IMR-90 (cell line): ENCODE measurements around the gene PDE11A. TPM values are rescaled to one million over a fixed set of nuclear protein-coding genes. Genes with fewer than 3 reads are reported as not detected.

Source experiments
- ATAC-seq: fragments of 200-7000 bp; cut with Tn5 transposase; 2 replicates; pipeline ENCODE4 v1.9.1; 2020; ENCODE audit warnings: low read depth, mild to moderate bottlenecking, moderate library complexity
- BruUV-seq: library from RNA; stranded (reverse); fragments of 400-500 nt; replicated peaks from 2 replicates; lab custom pipeline; 2021; lab: Mats Ljungman, UMichigan
- CTCF ChIA-PET: fragments of 300-600 bp; formaldehyde crosslinking; extraction: SDS; loops from one replicate; lab custom pipeline; 2021; ENCODE audit warnings: antibody characterized with exemption; lab: Yijun Ruan, JAX
- POLR2A ChIA-PET: fragments of 300-600 bp; sonication (Branson Sonifier 250); formaldehyde crosslinking; loops from one replicate; lab custom pipeline; 2022; ENCODE audit warnings: antibody characterized with exemption; ENCODE audit not compliant: unreplicated experiment; lab: Charles Lee
- DNase-seq: peaks from one replicate; pipeline ENCODE4 v3.0.0; 2013
- H2AFZ ChIP-seq: replicated peaks from 2 replicates; pipeline ENCODE3; 2013; ENCODE audit warnings: low read length, mild to moderate bottlenecking; ENCODE audit not compliant: poor library complexity
- H2AK5ac ChIP-seq: 2 replicates; pipeline ENCODE4 v1.6.1; 2013; ENCODE audit warnings: low read depth, low read length, inconsistent platforms
- H2AK9ac ChIP-seq: replicated peaks from 2 replicates; pipeline ENCODE3; 2013; ENCODE audit warnings: mild to moderate bottlenecking, low read depth, low read length, moderate library complexity; ENCODE audit not compliant: poor library complexity
- H2BK120ac ChIP-seq: 2 replicates; pipeline ENCODE4 v1.6.1; 2013; ENCODE audit warnings: low read depth, low read length, inconsistent platforms
- H2BK15ac ChIP-seq: 3 replicates; pipeline ENCODE4 v1.6.1; 2013; ENCODE audit warnings: low read depth, low read length, inconsistent platforms
- H2BK20ac ChIP-seq: 2 replicates; pipeline ENCODE4 v1.6.1; 2013; ENCODE audit warnings: low read depth, mild to moderate bottlenecking, inconsistent platforms, low read length, moderate library complexity
- H2BK5ac ChIP-seq: 2 replicates; pipeline ENCODE4 v1.6.1; 2013; ENCODE audit warnings: mild to moderate bottlenecking, low read depth, low read length, inconsistent platforms; ENCODE audit not compliant: poor library complexity, severe bottlenecking
- H3K14ac ChIP-seq: replicated peaks from 2 replicates; pipeline ENCODE4 v1.6.1; 2013; ENCODE audit warnings: low read depth, low read length, inconsistent platforms
- H3K18ac ChIP-seq: 2 replicates; pipeline ENCODE4 v1.6.1; 2013; ENCODE audit warnings: low read depth, low read length, control low read depth
- H3K23ac ChIP-seq: 2 replicates; pipeline ENCODE4 v1.6.1; 2013; ENCODE audit warnings: low read depth, low read length, inconsistent platforms
- H3K27ac ChIP-seq: 2 replicates; pipeline ENCODE4 v1.5.1; 2013; ENCODE audit warnings: mild to moderate bottlenecking, control low read depth, low read length; ENCODE audit not compliant: insufficient read depth
- H3K27me3 ChIP-seq: 2 replicates; pipeline ENCODE4 v1.6.1; 2013; ENCODE audit warnings: low read length; ENCODE audit not compliant: control insufficient read depth, insufficient read depth
- H3K36me3 ChIP-seq: 2 replicates; pipeline ENCODE4 v1.6.1; 2013; ENCODE audit warnings: low read length, mixed read lengths; ENCODE audit not compliant: control insufficient read depth, insufficient read depth
- H3K4ac ChIP-seq: 2 replicates; pipeline ENCODE4 v1.6.1; 2013; ENCODE audit warnings: low read depth, low read length, inconsistent platforms
- H3K4me1 ChIP-seq: 2 replicates; pipeline ENCODE4 v1.6.1; 2013; ENCODE audit warnings: low read length, mixed read lengths; ENCODE audit not compliant: control insufficient read depth, insufficient read depth
- H3K4me2 ChIP-seq: 2 replicates; pipeline ENCODE4 v1.6.1; 2013; ENCODE audit warnings: low read depth, mild to moderate bottlenecking, control low read depth, low read length, moderate library complexity
- H3K4me3 ChIP-seq: 2 replicates; pipeline ENCODE4 v1.5.1; 2013; ENCODE audit warnings: low read depth, mild to moderate bottlenecking, control low read depth, low read length, moderate library complexity; ENCODE audit not compliant: insufficient read depth
- H3K56ac ChIP-seq: 2 replicates; pipeline ENCODE4 v1.6.1; 2013; ENCODE audit warnings: low read length, inconsistent platforms; ENCODE audit not compliant: insufficient read depth; ENCODE audit errors: extremely low read depth
- H3K79me1 ChIP-seq, 2 experiments: 2 replicates each; pipeline ENCODE4 v1.6.1; 2013; ENCODE audit warnings: low read length in 2 of 2, inconsistent platforms in 1 of 2, low read depth in 1 of 2
- H3K9ac ChIP-seq: 2 replicates; pipeline ENCODE4 v1.6.1; 2013; ENCODE audit warnings: low read depth, low read length, control low read depth
- H3K9me1 ChIP-seq: 2 replicates; pipeline ENCODE4 v1.6.1; 2013; ENCODE audit warnings: low read length, inconsistent platforms; ENCODE audit not compliant: insufficient read depth
- H3K9me3 ChIP-seq: 2 replicates; pipeline ENCODE4 v1.6.1; 2013; ENCODE audit warnings: low read length; ENCODE audit not compliant: control insufficient read depth, insufficient read depth
- H4K20me1 ChIP-seq: 2 replicates; pipeline ENCODE4 v1.6.1; 2013; ENCODE audit warnings: low read length, inconsistent platforms; ENCODE audit not compliant: insufficient read depth
- H4K5ac ChIP-seq: 2 replicates; pipeline ENCODE4 v1.6.1; 2013; ENCODE audit warnings: mild to moderate bottlenecking, low read depth, low read length, control low read depth
- H4K8ac ChIP-seq, 2 experiments: 2 replicates each; pipeline ENCODE4 v1.6.1; 2013; ENCODE audit warnings: low read depth in 2 of 2, low read length in 2 of 2, control low read depth in 1 of 2, inconsistent platforms in 1 of 2
- H4K91ac ChIP-seq: 2 replicates; pipeline ENCODE4 v1.6.1; 2013; ENCODE audit warnings: low read depth, low read length, inconsistent platforms; ENCODE audit not compliant: insufficient read depth
- MAFK ChIP-seq: IDR thresholded peaks from 2 replicates; pipeline ENCODE4 v1.6.1; 2012; ENCODE audit warnings: low read depth, low read length, improper control_type of control experiment
- RFX5 ChIP-seq: IDR thresholded peaks from 2 replicates; pipeline ENCODE4 v1.8.0; 2012; ENCODE audit warnings: low read depth, mild to moderate bottlenecking, low read length, moderate library complexity
- WGBS, 2 experiments: methylation state at CpG; one replicate each; pipeline versions ENCODE4 v1.1.5 to v1.1.7; 2013; ENCODE audit warnings: missing lambda C conversion rate in 2 of 2; ENCODE audit not compliant: insufficient read length in 1 of 2; ENCODE audit errors: extremely low coverage in 2 of 2; 5-methylcytosine and 5-hydroxymethylcytosine counted together
- dilution Hi-C: fragments of 300-500 bp; cut with HindIII; formaldehyde crosslinking; loops from one replicate; pipeline ENCODE4 v1.14.3; 2018; ENCODE audit warnings: low sequenced_read_pairs; ENCODE audit not compliant: unreplicated experiment
- in situ Hi-C: fragments of 300-500 bp; cut with MboI; formaldehyde crosslinking; loops from 3 replicates; pipeline ENCODE4 v1.14.3; 2019; ENCODE audit warnings: low sequenced_read_pairs, inconsistent platforms, mixed read lengths
- intact Hi-C: fragments of 100-400 bp; cut with micrococcal nuclease; formaldehyde crosslinking; loops from 2 replicates; pipeline ENCODE4 v1.10.0; 2022
- polyA plus RNA-seq, 3 experiments: library from polyadenylated mRNA; depleted of rRNA; stranded (reverse); fragments of >200 nt; gene quantifications; 2 replicates each; pipeline ENCODE4 v1.2.3, GENCODE V29; 2012; ENCODE audit warnings: low replicate concordance in 1 of 3
- total RNA-seq: library from RNA; depleted of rRNA; stranded (reverse); fragments of >200 nt; gene quantifications from 2 replicates; pipeline ENCODE4 v1.2.3, GENCODE V29; 2012

Gene PDE11A
- total and polyA plus RNA-seq, 2 of the 4 experiments (the other 2 are of a cell fraction), result 0.21 to 0.72 TPM

- no peaks in the 10 kb centered on the region for H4K20me1 ChIP-seq
- H3K14ac ChIP-seq, result no peak overlapping the region
- H4K8ac ChIP-seq, result no peak overlapping the region
- H3K4me1 ChIP-seq, result no peaks in the 10 kb centered on the region
- no peak overlapping the region for H3K56ac ChIP-seq
- H3K79me1 ChIP-seq, result no peaks in the 10 kb centered on the region
- peak; percentile 37 for TF ChIP-seq MAFK
- TF ChIP-seq RFX5, result no peak
- no peak overlapping the region for H2AFZ ChIP-seq
- DNase-seq (no peak), ATAC-seq (no peak)
- H2BK120ac ChIP-seq, result no peak overlapping the region
- no peak overlapping the region for H3K4ac ChIP-seq
- ChIA-PET CTCF (no interaction called here), POLR2A (no interaction called here)
- H4K5ac ChIP-seq, result no peak overlapping the region
- no TSS peak for BruUV-seq
- no peaks in the 10 kb centered on the region for H3K9me3 ChIP-seq
- H3K18ac ChIP-seq, result no peak overlapping the region
- no peak overlapping the region for H2BK5ac ChIP-seq
- H2BK15ac ChIP-seq, result no peak overlapping the region
- H3K9me1 ChIP-seq, result no peaks in the 10 kb centered on the region
- H3K27me3 ChIP-seq, result no peaks in the 10 kb centered on the region
- no peak overlapping the region for H3K23ac ChIP-seq
- H3K27ac ChIP-seq, result no peak overlapping the region
- WGBS, 2 experiments, result no CpG with 5 or more reads among the region's 2 CpGs
- H3K4me2 ChIP-seq, result no peak overlapping the region
- no peak overlapping the region for H4K91ac ChIP-seq
- no peaks in the 10 kb centered on the region for H3K36me3 ChIP-seq
- H2AK5ac ChIP-seq, result no peak overlapping the region
- no peak overlapping the region for H3K9ac ChIP-seq
- no peak overlapping the region for H2BK20ac ChIP-seq
- dilution Hi-C loops (no loop called here), intact Hi-C loops (no loop called here), in situ Hi-C loops (no loop called here)
- no peak overlapping the region for H3K4me3 ChIP-seq
- no peak overlapping the region for H2AK9ac ChIP-seq
Observed at GRCh38 chr2:177883177-177883576, 189.4 kb downstream of the PDE11A start.
